GM12872 (cell line): ENCODE measurements around the gene NGF.

Experiments used
- CTCF ChIP-seq: IDR thresholded peaks from 3 replicates; pipeline ENCODE4 v1.5.1; 2011; ENCODE audit warnings: low read depth, mild to moderate bottlenecking, low read length, moderate library complexity; ENCODE audit not compliant: insufficient read depth

Gene NGF

GRCh38 chr1:115274467-115274866 lies 63.6 kb downstream of the NGF start:
- no peak for TF ChIP-seq CTCF

- no peak for TF ChIP-seq CTCF
These were observed 71.2 kb downstream of the NGF start for GRCh38 chr1:115266729-115267421.

GRCh38 chr1:115265099-115265498 lies 73.0 kb downstream of the NGF start:
- TF ChIP-seq CTCF = no peak

GRCh38 chr1:115262886-115263285 lies 75.2 kb downstream of the NGF start:
- TF ChIP-seq CTCF = no peak

GRCh38 chr1:115261496-115261895 lies 76.6 kb downstream of the NGF start:
- no peak for TF ChIP-seq CTCF

- no peak for TF ChIP-seq CTCF
These were observed 79.7 kb downstream of the NGF start for GRCh38 chr1:115258302-115258866.

- no peak for TF ChIP-seq CTCF
These were observed 80.5 kb downstream of the NGF start for GRCh38 chr1:115257591-115257990.

- no peak for TF ChIP-seq CTCF
These were observed 82.9 kb downstream of the NGF start for GRCh38 chr1:115255154-115255553.
